GM19324 (cell line): ENCODE data around the gene TEX52.

Source experiments
- ATAC-seq: cut with Tn5 transposase; IDR thresholded peaks from one replicate; pipeline ENCODE4 v1.9.1; 2021; ENCODE audit warnings: mild to moderate bottlenecking, moderate library complexity; ENCODE audit not compliant: unreplicated experiment, low FRiP score

TEX52 gene

DNA sequence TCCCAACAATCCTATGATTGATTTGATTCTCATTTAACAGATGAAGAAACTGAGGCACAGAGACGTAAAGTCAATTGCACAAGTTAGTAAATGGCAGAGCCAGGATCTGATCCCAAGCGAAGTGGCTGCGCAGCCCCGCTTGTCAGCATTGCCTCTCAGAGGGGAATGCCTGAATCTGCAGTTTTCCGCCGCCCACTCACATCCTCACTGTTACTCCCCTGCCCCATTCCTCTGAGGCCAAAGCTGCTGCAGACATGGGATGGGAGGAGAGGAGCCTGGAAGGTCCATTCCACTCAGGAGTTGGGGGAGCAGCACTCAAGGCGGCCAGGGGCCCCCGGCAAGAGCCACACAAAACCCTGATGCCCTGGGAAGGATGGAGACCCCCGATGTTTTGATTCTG lies 23.0 kb downstream of the TEX52 start:
- no peak for ATAC-seq

DNA sequence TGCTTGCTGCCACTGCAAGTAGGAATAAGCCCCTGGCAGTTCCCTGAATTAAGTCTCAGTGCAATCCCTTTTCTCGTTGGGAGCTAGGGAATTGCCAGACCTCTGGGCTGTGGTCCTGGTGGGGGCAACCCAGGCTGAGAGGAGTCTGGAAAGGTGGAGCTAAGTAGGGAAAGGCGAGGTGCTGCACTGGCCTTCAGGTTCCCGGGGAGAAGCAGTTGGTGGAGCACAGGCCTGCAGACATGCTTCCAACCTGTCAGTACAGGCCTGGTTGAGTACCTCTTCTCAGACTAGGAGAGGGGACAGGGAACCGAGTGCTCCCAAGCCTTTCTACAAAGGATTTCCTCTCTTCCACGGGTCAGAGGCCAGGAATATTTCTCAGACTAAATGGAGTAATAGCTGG lies 23.5 kb downstream of the TEX52 start:
- ATAC-seq, result no peak

DNA sequence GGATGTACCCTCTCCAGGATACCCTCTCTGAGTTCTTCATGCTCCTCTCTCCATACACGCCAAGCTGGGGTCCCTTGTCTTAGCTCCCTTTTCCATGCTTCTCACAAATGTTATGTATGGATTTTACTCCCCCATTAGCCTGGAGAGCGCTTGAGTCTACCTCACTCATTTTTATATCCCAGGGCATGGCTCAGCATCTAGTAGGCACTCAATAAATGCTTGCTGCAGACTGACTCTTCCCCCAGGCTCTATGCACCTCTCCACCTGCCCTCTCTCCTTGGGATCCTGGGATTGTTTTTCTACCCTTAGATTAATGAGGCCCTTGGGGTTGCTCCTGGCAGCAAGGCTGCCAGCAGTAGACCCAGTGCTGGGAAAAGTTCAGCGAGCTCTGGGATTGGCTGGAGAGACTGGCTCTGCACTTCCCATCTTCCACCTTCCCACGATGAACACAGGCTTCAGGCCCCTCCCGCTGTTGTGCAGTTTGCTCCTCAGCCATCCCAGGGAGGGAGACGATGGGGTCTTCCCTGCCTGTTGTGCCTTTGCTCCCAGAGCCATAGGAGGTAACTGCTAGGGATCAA lies 24.2 kb downstream of the TEX52 start:
- ATAC-seq, result no peak

DNA sequence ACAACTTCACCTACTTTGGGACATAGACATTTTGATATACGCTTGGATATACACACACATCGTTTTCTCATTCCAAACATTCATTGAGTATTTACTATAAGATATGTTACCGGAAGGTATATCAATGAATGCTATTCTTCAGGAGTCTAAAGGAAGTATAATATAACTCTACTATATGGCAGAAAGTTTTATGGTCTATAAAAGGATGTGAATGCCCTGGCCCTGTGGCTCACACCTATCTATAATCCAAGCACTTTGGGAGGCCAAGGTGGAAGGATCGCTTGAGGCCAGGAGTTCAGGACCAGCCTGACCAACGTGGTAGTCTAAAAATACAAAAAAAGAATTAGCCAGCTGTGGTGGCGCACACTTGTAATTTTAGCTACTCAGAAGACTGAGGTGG lies 27.6 kb downstream of the TEX52 start:
- ATAC-seq, result no peak

DNA sequence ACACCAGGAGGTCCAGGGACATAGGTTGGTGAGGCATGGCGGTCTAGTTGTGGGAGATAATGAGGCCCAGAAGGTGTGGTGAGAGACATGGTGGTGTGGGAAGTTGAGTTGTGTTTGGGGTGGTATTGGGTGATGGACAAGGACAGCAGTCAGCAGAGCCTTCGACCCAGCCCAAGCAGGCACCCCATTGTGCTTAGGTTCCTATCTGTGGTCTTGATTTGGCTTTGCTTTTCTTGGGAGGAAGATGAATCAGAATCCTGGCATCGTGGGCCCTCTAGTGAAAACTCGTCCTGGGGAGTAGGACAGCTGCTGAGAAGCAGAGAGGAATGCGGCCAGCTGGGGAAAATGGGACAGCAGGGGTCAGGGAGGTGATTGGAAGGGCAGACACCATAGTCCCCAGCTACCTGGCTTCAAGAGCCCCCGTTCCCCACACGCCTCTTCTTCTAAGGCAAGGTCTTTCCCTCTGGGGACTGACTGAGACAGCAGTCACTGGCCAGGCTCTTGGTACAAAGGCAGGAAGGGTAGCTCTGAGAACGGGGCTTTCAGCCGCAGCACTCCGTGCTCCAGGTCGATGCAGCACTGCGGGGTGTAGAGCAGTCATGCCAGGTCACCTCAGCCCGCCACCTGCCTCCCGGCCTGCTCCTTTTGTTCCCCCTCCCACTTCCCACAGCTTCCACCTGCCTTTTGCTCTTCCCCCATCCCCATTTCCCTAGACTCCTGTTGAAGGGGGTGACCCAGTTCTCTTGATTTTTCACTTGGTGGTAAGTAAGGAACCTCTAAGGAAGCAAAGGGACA lies 29.9 kb downstream of the TEX52 start:
- no peak for ATAC-seq

DNA sequence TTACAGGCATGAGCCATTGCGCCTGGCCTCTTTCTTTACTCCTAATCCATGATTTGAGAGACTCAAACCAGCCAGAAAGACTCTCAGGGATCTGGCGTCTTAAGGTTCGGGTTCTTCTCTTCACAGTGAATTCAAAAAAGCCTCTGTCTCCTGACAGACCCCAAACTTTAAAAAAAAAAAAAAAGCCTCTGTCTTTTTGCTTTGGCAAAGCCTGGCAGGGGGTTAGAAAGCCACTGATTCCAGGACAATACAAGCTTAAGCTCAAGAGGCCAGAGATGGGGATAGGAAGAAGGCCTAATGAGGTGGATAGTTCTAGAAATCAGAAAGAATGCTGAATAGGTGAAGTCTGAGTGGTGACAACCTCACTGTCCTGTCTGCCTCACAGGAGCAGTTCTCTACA lies 30.8 kb downstream of the TEX52 start:
- ATAC-seq, result no peak

DNA sequence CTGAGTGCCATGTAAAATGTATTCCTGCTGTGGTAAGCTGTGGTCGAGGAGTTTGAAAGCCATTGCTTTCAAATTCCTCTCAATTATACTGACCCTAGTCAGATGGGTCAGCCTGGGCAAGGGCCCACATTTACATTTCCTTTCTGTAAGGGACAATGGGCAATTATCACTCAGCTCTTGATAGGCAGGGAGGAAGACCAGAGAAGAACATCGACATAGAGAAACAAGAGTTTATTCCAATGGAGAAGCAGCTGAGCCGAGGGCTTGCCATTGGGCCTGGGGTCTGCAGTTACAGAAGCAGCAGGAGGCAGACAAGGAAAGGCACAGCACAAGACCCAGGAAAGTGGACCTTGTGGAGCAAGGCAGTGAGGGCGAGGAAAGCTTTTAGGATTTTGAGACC lies 31.7 kb downstream of the TEX52 start:
- no peak for ATAC-seq

DNA sequence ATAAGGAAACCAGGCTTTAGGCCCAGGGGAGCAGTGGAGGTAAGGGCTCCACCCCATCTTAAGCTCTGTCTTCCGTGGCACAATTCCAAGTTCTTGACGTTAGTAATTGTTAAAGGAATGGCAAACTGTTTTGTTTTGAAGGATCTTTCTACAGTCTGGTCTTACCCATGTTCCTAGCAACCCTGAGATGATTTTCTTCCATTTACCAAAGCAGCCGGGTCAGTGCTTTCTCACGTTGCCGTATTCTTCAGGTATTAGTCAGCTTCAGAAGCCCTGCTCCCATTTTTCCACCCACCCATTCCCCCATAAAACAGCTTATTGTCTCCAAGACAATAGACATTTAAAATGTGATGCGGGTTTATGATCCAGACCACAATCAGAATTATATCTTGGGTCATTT lies 32.3 kb downstream of the TEX52 start:
- no peak for ATAC-seq

DNA sequence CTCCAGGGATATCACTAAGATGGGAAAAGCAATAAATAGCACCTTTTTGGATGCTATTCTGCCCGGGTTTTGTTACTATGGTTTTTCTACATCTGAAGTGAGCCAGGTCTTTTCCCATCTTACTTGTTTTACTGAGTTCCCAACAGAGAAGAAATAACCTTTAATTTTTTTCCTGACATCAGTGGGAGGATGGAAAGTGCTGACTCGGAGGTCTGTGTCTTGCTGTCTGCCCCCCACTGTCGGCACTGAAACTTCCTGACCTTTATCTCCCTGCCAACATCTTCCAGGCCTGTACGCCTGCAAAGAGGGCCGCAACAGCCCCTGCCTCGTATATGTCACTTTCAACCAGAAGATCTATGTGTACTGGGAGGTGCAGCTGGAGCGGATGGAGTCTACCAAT lies 33.4 kb downstream of the TEX52 start:
- ATAC-seq, result no peak

DNA sequence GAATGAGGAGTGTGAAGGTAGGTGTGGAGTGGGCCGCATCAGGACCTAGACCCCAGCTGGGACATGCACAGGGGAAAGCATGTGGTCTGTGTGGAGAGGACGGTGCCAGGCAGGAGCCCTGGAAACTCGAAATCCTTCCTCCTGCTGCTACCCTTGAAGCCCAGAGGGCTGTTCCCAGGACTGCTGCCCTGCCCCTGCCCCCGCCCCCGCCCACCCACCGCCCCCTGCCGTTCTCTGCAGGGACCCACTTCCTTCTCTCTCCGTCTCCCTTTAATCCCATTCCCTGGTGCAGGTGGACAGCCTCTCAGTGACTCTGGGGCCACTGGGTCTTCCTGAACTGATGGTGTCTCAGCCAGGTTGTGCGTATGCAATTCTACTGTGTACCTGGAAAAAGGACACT lies 36.4 kb downstream of the TEX52 start:
- no peak for ATAC-seq

DNA sequence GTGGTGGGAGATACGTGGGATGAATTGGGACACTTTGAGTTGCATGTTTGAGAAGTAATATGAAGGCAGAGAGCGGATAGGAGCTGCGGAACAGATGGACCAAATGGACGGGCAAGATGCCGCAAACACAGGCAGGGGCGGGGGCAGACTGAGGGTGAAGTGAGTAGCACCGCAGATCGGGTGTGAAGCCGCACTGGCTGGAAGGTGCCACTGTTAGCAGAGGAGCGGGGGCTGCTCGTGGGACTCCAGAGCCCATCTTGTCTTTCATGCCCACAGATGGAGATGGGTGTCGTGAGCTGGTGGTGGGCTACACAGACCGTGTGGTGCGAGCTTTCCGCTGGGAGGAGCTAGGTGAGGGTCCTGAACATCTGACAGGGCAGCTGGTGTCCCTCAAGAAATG lies 37.0 kb downstream of the TEX52 start:
- ATAC-seq, result no peak

DNA sequence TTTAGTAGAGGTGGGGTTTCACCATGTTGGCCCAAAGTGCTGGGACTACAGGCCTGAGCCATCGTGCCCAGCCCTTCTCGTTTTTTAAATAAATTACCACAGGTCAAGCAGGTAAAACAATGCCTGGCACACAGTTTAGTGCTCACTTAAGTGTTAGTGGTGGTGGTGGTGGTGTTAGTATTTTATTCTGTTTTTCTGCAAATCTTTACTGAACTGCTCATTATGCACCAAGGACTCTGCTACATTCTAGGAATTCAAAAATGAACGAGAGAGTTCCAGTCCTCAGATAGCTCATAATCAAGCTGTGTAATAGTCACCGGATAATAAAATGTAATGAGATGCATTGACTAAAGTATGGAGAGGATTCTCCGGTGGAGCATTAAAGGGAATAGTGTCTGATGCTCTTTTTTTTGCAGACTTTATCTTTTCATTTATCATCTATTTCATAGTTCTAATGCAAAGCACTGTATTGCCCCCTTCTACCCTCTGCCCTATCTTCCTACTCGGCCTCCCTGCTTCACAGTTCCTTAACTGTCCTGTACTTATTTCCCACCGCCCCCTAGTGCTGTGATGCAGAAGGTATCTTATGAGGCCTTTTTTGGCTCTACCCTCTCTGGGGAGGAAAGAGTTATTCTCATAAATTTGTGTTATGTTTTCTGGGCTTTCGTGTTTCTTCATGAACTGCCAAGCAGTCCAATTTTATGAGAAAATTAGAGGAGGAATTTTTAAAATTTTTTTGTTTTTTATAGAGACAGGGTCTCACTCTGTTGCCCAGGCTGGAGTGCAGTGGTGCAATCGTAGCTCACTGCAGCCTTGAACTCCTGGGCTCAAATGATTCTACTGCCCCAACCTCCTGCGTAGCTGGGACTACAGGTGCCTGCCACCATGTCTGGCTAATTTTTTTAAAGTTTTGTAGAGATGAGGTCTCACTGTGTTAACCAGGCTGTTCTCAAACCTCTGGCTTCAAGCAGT lies 43.3 kb downstream of the TEX52 start:
- no peak for ATAC-seq

DNA sequence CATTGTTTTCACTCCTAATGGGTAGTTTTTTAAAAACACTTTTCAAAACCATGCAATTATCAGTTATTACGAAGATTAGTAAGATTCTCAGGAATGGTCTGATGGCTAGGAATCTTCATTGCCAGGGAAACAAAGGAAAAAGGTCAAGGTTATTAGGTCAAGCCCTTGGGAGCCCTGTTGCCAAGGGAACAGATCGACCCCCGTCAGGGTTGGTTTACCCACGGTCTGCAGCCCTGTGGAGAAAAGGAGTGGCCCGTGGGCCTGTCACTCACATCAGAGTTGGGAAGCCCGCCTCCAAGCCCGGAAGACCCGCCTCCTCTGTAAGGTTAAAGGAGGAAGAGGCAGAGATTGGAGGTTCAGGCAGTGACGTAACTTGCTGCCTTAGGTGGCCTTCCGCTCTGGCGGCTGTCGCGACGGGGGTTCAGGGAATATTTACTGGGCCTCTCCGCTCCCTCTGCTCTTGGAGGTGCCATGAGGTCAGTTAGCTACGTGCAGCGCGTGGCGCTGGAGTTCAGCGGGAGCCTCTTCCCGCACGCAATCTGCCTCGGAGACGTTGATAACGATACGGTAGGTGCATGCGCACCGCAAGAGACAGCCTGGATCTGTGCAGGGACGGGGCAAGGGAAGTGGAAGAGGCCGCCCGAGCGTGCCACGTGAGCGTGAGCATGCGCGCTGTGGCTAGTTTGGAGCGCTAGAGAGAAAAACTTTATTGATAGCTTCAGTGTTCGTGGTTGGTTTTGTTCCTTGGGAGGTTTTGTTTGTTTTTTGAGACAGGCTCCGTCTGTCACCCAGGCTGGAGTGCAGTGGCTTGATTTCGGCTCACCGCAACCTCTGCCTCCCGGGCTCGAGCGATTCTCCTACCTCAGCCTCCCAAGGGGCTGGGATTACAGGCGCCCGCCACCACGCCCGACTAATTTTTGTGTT lies 44.3 kb downstream of the TEX52 start, which contains the start of gene ITFG2:
Gene ITFG2 (plus strand): TSS at position 379 of the 924 bp plus-strand sequence. CDS start 93 bp downstream, at position 472.
- ATAC-seq, result peak; percentile 95

DNA sequence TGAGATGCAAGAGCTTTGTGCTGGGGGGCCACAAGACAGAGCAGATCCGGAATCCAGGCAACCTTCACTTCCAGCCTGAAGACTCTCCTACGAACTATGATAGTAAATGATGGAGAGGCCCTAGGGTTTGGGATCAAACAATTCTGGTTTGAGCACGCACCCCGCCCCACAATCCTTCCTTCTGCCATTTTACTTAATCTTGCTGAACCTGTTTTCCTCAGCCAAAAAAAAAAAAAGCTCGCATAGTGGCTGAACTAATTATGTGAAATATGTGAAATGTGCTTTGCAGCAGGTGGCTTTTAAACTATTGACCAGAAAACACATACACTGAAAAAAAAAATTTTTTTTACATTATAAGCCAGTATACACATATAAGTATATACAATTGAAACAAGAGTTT lies 45.0 kb downstream of the TEX52 start:
- ATAC-seq, result no peak

DNA sequence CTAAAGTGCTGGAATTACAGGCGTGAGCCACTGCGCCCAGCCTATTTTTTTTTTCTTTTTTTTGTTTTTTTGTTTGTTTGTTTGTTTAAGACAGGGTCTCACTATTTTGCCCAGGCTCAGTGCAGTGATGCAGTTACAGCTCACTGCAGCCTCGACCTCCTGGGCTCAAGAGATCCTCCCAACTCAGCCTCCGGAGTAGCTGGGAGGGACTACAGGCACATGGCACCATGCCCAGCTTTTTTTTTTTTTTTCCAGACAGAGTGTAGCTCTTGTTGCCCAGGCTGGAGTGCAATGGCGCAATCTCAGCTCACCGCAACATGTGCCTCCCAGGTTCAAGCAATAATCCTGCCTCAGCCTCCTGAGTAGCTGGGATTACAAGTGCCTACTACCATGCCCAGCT lies 50.1 kb downstream of the TEX52 start:
- ATAC-seq, result no peak

DNA sequence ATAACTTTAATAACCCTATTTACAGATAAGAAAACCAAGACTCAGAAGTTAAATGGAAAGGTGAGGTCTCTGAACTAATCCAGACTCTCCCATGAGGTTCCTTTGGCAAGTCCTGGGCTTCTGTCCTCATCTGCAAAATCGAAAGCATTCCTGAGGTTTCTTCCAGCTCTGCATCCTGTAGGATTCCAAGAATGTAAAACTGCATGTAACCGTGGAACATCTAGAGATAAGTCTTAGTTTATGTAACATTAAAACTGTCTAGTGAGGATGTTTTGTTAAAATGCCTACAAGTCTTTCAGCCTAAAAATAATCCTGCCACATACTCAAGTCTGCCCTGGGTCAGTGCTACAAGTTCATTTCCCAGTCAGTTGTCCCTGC lies 51.7 kb downstream of the TEX52 start:
- ATAC-seq, result no peak

DNA sequence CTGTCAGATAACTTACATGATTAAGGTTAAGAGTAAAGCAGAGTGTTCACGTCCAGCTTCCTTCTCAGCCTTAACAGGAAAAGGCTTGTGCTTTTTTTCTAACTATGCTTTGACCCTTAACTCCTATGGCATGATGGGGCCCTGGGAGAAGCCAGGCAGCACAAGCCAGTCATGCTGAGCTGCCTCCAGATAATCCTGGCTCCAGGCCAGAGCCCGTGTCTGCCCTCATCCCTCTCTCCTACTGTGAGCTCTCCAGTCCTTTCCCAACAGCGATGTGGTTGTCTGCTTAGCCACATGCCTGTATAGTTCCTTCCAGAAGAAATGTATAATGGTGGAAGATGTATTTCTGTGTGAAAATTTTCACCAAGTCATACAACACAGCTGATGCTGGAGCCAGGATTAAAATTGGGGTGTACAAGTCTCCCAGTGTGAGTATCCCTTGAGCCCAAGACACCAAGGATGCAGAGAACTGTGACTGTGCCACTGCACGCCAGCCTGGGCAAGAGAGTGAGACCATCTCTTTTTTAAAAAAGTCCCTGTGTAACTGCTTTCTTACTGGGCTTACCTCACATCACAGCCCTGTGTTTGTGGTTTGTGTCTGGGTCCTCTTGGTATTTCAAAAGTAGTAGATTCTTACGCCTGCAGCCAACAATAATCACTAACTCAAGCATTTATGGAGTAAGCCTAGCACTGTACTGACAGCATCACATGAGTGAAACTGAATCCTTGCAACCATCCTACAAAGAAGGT lies 52.3 kb downstream of the TEX52 start:
- no peak for ATAC-seq

DNA sequence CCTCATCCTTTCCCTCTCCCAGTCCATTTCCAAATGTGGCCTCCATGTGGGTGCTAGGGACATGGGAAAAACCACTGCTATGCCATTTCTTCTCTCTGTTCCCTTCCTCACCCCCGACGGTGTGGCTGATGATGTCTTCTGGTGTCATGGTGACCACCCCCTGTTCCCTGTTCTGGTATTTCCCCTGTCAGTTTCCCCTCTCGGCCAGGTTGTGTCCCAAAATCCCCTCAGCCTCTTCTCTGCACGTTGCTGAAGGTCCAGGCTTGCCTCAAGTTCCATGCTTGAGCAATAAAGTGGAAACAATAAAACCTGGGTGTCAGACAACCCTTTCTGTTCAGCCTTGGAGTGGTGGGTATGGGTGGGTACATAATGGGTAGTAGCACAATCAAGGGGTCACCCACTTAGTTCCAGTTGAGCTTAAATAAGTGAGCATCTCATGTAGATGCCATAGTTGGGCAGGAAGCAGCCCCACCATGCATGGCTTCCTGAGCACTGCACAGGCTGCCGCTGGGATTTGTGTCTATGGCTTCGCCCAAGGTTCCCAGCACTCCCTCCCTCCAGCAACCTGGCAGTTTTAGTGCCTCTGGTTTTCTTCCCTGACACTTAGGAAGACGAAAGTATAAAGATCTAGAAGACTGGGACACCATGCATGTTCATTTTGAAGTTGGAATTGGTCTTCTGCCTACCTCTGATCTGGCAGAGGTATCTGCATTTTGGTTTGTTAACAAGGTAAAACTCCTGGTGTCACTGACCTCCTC lies 53.0 kb downstream of the TEX52 start:
- no peak for ATAC-seq
